Measurements from ENCODE around the gene ABCB11.

ABCB11 gene

DNA sequence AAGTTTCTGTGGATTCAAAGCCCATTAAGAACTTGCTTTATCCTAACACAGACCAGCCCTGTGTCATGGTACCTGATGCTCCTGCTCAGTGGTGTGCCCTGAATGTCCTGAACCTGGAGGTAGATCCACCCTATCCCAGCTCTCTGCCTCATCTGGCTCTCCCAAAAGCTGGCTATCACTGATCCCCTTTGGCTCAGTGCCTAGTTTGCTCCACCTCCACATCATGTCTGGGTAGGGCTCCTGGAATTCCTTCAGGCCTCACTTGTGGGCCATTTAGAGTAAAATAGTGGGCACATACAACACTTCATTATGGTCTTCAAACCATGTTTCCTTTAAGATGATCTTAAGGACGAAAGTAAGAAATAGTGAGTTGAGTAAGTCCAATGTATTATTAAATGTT, 4.8 kb upstream of the ABCB11 start:
- no peak overlapping the region for H3K4me3 ChIP-seq (ENCODE audit: low read depth, low read length)
- TF ChIP-seq, protein P1, sequence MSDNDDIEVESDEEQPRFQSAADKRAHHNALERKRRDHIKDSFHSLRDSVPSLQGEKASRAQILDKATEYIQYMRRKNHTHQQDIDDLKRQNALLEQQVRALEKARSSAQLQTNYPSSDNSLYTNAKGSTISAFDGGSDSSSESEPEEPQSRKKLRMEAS (IDR thresholded peaks at IDR 0.05; ENCODE audit: low read depth, low read length), result no peak
- TF ChIP-seq MYC (IDR thresholded peaks at IDR 0.05; ENCODE audit: low read depth, low read length), result no peak
- no peak for TF ChIP-seq POLR2A (IDR thresholded peaks at IDR 0.05; ENCODE audit: extremely low read depth, insufficient read length)
- TF ChIP-seq, protein P2, sequence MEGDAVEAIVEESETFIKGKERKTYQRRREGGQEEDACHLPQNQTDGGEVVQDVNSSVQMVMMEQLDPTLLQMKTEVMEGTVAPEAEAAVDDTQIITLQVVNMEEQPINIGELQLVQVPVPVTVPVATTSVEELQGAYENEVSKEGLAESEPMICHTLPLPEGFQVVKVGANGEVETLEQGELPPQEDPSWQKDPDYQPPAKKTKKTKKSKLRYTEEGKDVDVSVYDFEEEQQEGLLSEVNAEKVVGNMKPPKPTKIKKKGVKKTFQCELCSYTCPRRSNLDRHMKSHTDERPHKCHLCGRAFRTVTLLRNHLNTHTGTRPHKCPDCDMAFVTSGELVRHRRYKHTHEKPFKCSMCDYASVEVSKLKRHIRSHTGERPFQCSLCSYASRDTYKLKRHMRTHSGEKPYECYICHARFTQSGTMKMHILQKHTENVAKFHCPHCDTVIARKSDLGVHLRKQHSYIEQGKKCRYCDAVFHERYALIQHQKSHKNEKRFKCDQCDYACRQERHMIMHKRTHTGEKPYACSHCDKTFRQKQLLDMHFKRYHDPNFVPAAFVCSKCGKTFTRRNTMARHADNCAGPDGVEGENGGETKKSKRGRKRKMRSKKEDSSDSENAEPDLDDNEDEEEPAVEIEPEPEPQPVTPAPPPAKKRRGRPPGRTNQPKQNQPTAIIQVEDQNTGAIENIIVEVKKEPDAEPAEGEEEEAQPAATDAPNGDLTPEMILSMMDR (IDR thresholded peaks at IDR 0.05; ENCODE audit: low read depth, low read length), result no peak
- no peak for DNase-seq (ENCODE audit: low read depth)

DNA sequence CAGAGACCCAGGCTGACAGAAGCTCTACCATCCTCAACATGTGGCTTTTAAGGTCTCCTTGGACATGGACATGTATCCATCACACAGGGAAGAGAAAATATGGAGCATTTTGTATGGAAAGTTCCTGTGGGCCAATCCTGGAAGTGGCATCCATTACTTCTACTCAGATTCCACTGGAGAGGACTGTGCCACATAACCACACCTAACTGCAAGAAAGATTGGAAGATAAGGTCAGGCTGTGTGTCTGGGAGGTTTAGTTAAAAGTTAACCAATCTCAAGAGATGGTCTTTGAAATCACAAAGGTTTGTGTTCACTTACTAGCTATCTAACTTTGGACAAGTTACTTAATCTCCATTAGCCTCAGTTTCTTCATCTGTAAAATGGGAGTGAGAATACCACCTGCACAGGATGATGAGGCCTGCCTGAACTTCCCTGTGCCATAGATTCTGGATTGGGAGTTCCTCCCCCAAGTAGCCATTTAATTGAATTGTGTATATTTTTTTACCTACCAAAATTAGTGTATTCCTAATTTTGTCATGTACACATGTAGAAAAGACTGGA, 3.9 kb upstream of the ABCB11 start:
- no peak for DNase-seq (ENCODE audit: low read depth)
- H3K4me3 ChIP-seq (ENCODE audit: low read depth, low read length), result no peak overlapping the region
- no peak for TF ChIP-seq MYC (IDR thresholded peaks at IDR 0.05; ENCODE audit: low read depth, low read length)
- TF ChIP-seq, protein P1 (IDR thresholded peaks at IDR 0.05; ENCODE audit: low read depth, low read length), result no peak
- TF ChIP-seq POLR2A (IDR thresholded peaks at IDR 0.05; ENCODE audit: extremely low read depth, insufficient read length), result no peak
- TF ChIP-seq, protein P2 (IDR thresholded peaks at IDR 0.05; ENCODE audit: low read depth, low read length), result no peak

DNA sequence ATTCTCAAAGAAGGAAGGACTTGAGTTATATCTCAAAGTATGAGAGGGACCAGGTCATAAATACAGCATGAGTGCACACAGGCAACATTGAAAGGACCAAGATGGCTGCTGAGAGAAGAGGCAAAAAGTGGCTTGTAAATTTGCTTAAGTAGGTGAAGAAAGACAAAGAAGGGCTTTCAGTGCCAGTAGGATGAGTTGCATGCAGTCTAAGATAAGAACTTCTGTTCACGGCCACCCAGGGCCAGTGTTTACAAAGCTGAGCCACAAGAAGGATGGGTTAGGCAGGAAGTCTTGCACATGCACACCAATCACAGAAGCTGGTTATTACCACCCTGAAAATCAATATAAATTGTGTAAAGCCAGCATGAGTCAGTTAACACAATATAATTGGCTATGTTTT, 3.1 kb upstream of the ABCB11 start:
- TF ChIP-seq, protein P1 (IDR thresholded peaks at IDR 0.05; ENCODE audit: low read depth, low read length), result 0 out of 2 replicates have a peak, but pooled peaks have one; percentile 36
- TF ChIP-seq, protein P2 (IDR thresholded peaks at IDR 0.05; ENCODE audit: low read depth, low read length), result no peak
- peak; percentile 59 for DNase-seq (ENCODE audit: low read depth)

DNA sequence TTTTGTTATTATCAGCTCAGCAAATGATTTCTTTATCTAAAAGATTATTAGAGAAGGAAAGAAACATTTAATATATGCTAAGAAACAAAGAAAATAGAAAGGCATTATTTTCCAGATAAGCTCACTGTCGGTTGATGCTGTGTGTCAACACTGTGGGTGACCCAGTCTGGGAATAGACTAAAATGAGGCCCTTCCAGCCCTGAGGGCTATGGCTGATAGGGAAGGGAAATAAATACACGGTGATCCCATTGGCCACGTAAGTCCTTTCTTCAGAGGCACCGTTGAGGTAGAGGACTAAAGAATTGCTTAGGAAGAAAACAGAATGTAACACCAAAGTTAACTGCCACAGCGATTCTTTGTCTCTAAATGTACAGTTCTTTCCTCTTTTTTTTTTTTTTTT, 1.8 kb downstream of the ABCB11 start:
- TF ChIP-seq MYC (IDR thresholded peaks at IDR 0.05; ENCODE audit: low read depth, low read length), result no peak
- TF ChIP-seq POLR2A (IDR thresholded peaks at IDR 0.05; ENCODE audit: extremely low read depth, insufficient read length), result no peak
- TF ChIP-seq, protein P1 (IDR thresholded peaks at IDR 0.05; ENCODE audit: low read depth, low read length), result no peak
- TF ChIP-seq, protein P2 (IDR thresholded peaks at IDR 0.05; ENCODE audit: low read depth, low read length), result no peak
- H3K4me3 ChIP-seq (ENCODE audit: low read depth, low read length), result no peak overlapping the region
- no peak for DNase-seq (ENCODE audit: low read depth)

More for the DNA sequence above, 3.1 kb upstream of the ABCB11 start:
- H3K4me3 ChIP-seq (ENCODE audit: low read depth, low read length), result no peak overlapping the region

DNA sequence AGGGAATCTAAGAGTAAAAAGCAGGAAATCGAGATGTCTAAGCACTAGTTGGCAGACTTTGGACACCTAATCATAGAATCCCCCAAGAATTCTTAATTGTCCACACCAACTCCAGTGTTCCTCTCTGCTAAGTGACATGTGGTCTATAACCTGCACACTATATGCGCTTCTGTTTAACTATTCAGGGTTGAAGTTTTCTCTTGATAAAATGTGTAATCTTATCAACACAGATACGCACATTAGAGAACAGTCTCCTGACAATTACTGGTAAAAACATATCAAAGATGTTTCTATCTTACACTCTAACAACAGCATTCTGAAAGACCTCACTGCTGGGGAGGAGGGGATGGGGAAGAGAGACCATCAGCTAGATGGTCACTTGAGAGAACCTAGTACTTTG, 3.9 kb downstream of the ABCB11 start:
- TF ChIP-seq, protein P2 (IDR thresholded peaks at IDR 0.05; ENCODE audit: low read depth, low read length), result no peak
- TF ChIP-seq, protein P1 (IDR thresholded peaks at IDR 0.05; ENCODE audit: low read depth, low read length), result no peak
- TF ChIP-seq POLR2A (IDR thresholded peaks at IDR 0.05; ENCODE audit: extremely low read depth, insufficient read length), result no peak
- TF ChIP-seq MYC (IDR thresholded peaks at IDR 0.05; ENCODE audit: low read depth, low read length), result no peak
- no peak for DNase-seq (ENCODE audit: low read depth)
- H3K4me3 ChIP-seq (ENCODE audit: low read depth, low read length), result no peak overlapping the region
